ENCODE data around the gene OOSP1. TPM values are rescaled to one million over a fixed set of nuclear protein-coding genes. Genes with fewer than 3 reads are reported as not detected.

Gene OOSP1
- total and polyA plus RNA-seq, 10 of the 15 experiments (the other 5 are each of a cell fraction or from before 2014, with no cell fraction given) = not detected

DNA sequence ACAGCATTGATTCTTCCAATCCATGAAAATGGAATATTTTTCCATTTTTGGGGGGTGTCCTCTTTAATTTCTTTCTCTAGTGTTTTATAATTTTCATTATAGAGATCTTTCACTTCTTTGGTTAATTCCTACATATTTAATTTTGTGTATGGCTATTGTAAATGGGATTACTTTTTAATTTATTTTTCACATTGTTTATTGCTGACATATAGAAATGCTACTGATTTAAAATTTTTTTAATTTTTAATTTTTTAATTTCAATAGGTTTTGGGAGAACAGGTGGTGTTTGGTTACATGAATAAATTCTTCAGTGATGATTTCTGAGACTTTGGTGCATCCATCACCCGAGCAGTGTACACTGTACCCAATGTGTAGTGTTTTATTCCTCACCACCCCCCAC, 52.2 kb downstream of the OOSP1 start:
- RAD21 ChIA-PET (ENCODE audit: unreplicated experiment) = no interaction called here
- in situ Hi-C loops (cut with MboI) = no loop called here

More for the DNA sequence above, 52.2 kb downstream of the OOSP1 start:
- H3K27ac ChIP-seq (ENCODE audit: control insufficient read depth, insufficient read depth) = no peak overlapping the region
- no peak overlapping the region for H3K4me3 ChIP-seq
- DNase-seq (ENCODE audit: low read depth, low spot score) (no peak), ATAC-seq (no peak), FAIRE-seq (no peak)
- no peaks in the 10 kb centered on the region for H3K4me1 ChIP-seq (ENCODE audit: control insufficient read depth, insufficient read depth, low read length)
- H3K79me2 ChIP-seq (ENCODE audit: control insufficient read depth, insufficient read depth, low read length) = no peaks in the 10 kb centered on the region
- no TSS peak for BruUV-seq (replicated peaks)
- H3K9ac ChIP-seq (ENCODE audit: control insufficient read depth, insufficient read depth, low read length) = no peak overlapping the region
- H2AFZ ChIP-seq (ENCODE audit: control insufficient read depth, low read depth, low read length) = no peak overlapping the region
- ChIA-PET SMC1A (ENCODE audit: uncharacterized antibody, unreplicated experiment) (no interaction called here), CTCF (no interaction called here), POLR2A (no interaction called here)
- WGBS (ENCODE audit: insufficient coverage, insufficient replicate concordance, low lambda C conversion rate, missing lambda C conversion rate) = 0% methylated on average over 1 of the region's 1 CpG
- H3K36me3 ChIP-seq (ENCODE audit: control insufficient read depth in 2 of 2, insufficient read depth in 2 of 2, low read length in 1 of 2) = no peaks in the 10 kb centered on the region
- no peaks in the 10 kb centered on the region for H3K9me3 ChIP-seq (replicated peaks; ENCODE audit: control insufficient read depth, insufficient read depth, low read length)
- H4K20me1 ChIP-seq (ENCODE audit: control insufficient read depth, insufficient read depth) = no peaks in the 10 kb centered on the region
- intact Hi-C loops (cut with micrococcal nuclease; ENCODE audit: unreplicated experiment) = no loop called here
- H3K27me3 ChIP-seq (replicated peaks in 1 of 2; ENCODE audit: control insufficient read depth in 2 of 2, insufficient read depth in 2 of 2, low read length in 1 of 2) = no peaks in the 10 kb centered on the region
- no peak overlapping the region for H3K4me2 ChIP-seq (ENCODE audit: control insufficient read depth, insufficient read depth)
- TF ChIP-seq KAT2A (conservative IDR thresholded peaks at IDR 0.05; ENCODE audit: control insufficient read depth, low read depth, low read length) (no peak), ZNF274 (IDR thresholded peaks at IDR 0.05; ENCODE audit: insufficient read depth, insufficient read length) (no peak), STAT1 (conservative IDR thresholded peaks at IDR 0.05) (no peak), NR2F1 (conservative IDR thresholded peaks at IDR 0.05) (no peak), CHD4 (IDR thresholded peaks at IDR 0.05) (no peak), SP1 (IDR thresholded peaks at IDR 0.05; ENCODE audit: low read depth, low read length) (no peak), ZNF24 (IDR thresholded peaks at IDR 0.05) (no peak)
- TF ChIP-seq, protein P1, sequence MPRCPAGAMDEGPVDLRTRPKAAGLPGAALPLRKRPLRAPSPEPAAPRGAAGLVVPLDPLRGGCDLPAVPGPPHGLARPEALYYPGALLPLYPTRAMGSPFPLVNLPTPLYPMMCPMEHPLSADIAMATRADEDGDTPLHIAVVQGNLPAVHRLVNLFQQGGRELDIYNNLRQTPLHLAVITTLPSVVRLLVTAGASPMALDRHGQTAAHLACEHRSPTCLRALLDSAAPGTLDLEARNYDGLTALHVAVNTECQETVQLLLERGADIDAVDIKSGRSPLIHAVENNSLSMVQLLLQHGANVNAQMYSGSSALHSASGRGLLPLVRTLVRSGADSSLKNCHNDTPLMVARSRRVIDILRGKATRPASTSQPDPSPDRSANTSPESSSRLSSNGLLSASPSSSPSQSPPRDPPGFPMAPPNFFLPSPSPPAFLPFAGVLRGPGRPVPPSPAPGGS (IDR thresholded peaks at IDR 0.05; ENCODE audit: borderline replicate concordance, insufficient read depth, low read depth, low read length, poor library complexity, severe bottlenecking) = no peak
- TF ChIP-seq, protein P2, sequence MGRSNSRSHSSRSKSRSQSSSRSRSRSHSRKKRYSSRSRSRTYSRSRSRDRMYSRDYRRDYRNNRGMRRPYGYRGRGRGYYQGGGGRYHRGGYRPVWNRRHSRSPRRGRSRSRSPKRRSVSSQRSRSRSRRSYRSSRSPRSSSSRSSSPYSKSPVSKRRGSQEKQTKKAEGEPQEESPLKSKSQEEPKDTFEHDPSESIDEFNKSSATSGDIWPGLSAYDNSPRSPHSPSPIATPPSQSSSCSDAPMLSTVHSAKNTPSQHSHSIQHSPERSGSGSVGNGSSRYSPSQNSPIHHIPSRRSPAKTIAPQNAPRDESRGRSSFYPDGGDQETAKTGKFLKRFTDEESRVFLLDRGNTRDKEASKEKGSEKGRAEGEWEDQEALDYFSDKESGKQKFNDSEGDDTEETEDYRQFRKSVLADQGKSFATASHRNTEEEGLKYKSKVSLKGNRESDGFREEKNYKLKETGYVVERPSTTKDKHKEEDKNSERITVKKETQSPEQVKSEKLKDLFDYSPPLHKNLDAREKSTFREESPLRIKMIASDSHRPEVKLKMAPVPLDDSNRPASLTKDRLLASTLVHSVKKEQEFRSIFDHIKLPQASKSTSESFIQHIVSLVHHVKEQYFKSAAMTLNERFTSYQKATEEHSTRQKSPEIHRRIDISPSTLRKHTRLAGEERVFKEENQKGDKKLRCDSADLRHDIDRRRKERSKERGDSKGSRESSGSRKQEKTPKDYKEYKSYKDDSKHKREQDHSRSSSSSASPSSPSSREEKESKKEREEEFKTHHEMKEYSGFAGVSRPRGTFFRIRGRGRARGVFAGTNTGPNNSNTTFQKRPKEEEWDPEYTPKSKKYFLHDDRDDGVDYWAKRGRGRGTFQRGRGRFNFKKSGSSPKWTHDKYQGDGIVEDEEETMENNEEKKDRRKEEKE (IDR thresholded peaks at IDR 0.05) = no peak
- TF ChIP-seq, protein P3, sequence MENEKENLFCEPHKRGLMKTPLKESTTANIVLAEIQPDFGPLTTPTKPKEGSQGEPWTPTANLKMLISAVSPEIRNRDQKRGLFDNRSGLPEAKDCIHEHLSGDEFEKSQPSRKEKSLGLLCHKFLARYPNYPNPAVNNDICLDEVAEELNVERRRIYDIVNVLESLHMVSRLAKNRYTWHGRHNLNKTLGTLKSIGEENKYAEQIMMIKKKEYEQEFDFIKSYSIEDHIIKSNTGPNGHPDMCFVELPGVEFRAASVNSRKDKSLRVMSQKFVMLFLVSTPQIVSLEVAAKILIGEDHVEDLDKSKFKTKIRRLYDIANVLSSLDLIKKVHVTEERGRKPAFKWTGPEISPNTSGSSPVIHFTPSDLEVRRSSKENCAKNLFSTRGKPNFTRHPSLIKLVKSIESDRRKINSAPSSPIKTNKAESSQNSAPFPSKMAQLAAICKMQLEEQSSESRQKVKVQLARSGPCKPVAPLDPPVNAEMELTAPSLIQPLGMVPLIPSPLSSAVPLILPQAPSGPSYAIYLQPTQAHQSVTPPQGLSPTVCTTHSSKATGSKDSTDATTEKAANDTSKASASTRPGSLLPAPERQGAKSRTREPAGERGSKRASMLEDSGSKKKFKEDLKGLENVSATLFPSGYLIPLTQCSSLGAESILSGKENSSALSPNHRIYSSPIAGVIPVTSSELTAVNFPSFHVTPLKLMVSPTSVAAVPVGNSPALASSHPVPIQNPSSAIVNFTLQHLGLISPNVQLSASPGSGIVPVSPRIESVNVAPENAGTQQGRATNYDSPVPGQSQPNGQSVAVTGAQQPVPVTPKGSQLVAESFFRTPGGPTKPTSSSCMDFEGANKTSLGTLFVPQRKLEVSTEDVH (IDR thresholded peaks at IDR 0.05; ENCODE audit: low read depth, partially characterized antibody) = no peak
